ENCODE data around the gene SMIM20. TPM values are rescaled to one million over a fixed set of nuclear protein-coding genes. Genes with fewer than 3 reads are reported as not detected.

The SMIM20 gene
- total and polyA plus RNA-seq, 9 of the 15 experiments (the other 6 are each of a cell fraction or from before 2014, with no cell fraction given): 25.1 to 51.0 (median 38.9) TPM

GRCh38 chr4:25928379-25929297, 14.6 kb downstream of the SMIM20 start:
- in situ Hi-C loops (cut with MboI) (no loop called here), intact Hi-C loops (cut with micrococcal nuclease) (loop anchor here (5.0 kb wide), 1 partner anchor 99 kb away; no protein-coding TSS in a partner anchor)
- ChIA-PET CTCF (ENCODE audit: low intra/inter-chr PET ratio) (no interaction called here), POLR2A (interaction anchor here (0.7 to 1.4 kb wide), 5 partner anchors 10 to 92 kb away, joined by 3 to 5 read pairs (median 4); partner anchors contain the start of gene SMIM20)
- Histone ChIP-seq H3K4me1 (replicated peaks in 1 of 2; ENCODE audit: control insufficient read depth in 2 of 2, insufficient read depth in 2 of 2, low read length in 2 of 2) (no peaks in the 10 kb centered on the region), H3K9ac (ENCODE audit: insufficient read depth in 1 of 2, low read depth in 2 of 2, low read length in 2 of 2) (no peak overlapping the region), H3K9me1 (ENCODE audit: control insufficient read depth, insufficient read depth, low read length) (no peaks in the 10 kb centered on the region), H4K20me1 (replicated peaks; ENCODE audit: control insufficient read depth, insufficient read depth, low read length) (peaks cover 6% of the 10 kb centered on the region), H2AFZ (ENCODE audit: low read depth, low read length) (no peak overlapping the region), H3K79me2 (ENCODE audit: control insufficient read depth, insufficient read depth, low read length) (0 out of 3 replicates have a peak, but pooled peaks cover 2% of the 10 kb centered on the region), H3K36me3 (ENCODE audit: control insufficient read depth, insufficient read depth, low read length) (peaks cover 12% of the 10 kb centered on the region; the same call in 1 of the 3 replicates), H3K4me3 (no peak overlapping the region), H3K27me3 (ENCODE audit: control insufficient read depth in 2 of 2, insufficient read depth in 2 of 2, low read length in 2 of 2) (peaks cover 2 to 5% of the 10 kb centered on the region in 2 experiments; a peak in 1 of 5 replicates), H3K27ac (ENCODE audit: extremely low read depth, low read depth, low read length) (no peak overlapping the region), H3K9me3 (replicated peaks; ENCODE audit: control insufficient read depth, insufficient read depth, low read depth, low read length) (no peaks in the 10 kb centered on the region), H3K4me2 (ENCODE audit: insufficient read depth, low read length) (no peak overlapping the region)
- WGBS (ENCODE audit: insufficient coverage, low coverage, missing lambda C conversion rate): 75% methylated on average over 11 of the region's 11 CpGs
- no peak for ATAC-seq
- BruUV-seq (replicated peaks): no TSS peak
- no peak for DNase-seq (ENCODE audit: extremely low read depth in 1 of 4, low spot score in 3 of 4)
- no peak for FAIRE-seq
- TF ChIP-seq, protein P1, sequence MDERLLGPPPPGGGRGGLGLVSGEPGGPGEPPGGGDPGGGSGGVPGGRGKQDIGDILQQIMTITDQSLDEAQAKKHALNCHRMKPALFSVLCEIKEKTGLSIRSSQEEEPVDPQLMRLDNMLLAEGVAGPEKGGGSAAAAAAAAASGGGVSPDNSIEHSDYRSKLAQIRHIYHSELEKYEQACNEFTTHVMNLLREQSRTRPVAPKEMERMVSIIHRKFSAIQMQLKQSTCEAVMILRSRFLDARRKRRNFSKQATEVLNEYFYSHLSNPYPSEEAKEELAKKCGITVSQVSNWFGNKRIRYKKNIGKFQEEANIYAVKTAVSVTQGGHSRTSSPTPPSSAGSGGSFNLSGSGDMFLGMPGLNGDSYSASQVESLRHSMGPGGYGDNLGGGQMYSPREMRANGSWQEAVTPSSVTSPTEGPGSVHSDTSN (CRISPR knock-in tag; IDR thresholded peaks at IDR 0.05; ENCODE audit: low read depth): no peak
- TF ChIP-seq, protein P1 (tag; conservative IDR thresholded peaks at IDR 0.05; ENCODE audit: low read depth): peak; percentile 48; the same call in 1 of the 2 replicates
- TF ChIP-seq RFX7 (CRISPR knock-in tag; IDR thresholded peaks at IDR 0.05): no peak
